Activated CD4-positive, CD25-positive, alpha-beta regulatory T cell treated with anti-CD3 and anti-CD28 coated beads, Interleukin-2, amount 50 U/mL, for 72 hours (primary cell): ENCODE measurements around the gene KRTAP19-8.

Experiments used
- DNase-seq: peaks from one replicate; pipeline ENCODE4 v3.0.0; 2021

KRTAP19-8 gene

DNA sequence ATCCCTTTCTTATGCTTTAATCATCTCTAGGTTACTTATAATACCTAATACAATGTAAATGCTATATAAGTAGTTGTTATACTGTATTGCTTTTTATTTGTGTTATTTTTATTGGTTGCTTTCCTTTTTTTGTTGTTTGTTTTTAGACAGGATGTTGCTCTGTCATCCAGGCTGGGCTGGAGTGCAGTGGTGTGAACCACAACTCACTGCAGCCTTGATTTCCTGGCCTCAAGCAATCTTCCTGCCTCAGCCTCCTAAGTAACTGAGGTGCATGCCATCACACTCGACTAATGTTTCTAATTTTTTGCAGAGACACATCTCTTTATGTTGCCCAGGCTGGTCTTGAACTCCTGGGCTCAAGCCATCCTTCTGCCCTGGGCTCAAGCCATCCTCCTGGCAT is 26.9 kb downstream of the KRTAP19-8 start:
- no peak for DNase-seq

DNA sequence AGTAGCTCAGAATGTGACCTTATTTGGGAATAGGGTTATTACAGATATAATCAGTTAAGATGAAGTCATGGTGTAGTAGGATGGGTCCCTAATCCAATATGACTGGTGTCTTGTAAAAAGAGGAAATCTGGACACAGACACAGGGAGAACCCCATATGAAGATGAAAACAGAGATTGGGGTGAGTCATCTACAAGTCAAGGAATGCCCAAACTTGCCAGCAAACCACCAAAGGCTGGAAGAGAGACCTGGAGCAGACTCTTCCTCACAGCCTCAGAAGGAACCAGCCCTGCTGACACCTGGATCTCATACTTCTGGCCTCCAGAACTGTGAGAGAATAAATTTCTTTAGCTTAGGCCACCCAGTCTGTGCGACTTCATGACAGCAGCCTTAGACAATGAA is 29.9 kb downstream of the KRTAP19-8 start:
- no peak for DNase-seq

DNA sequence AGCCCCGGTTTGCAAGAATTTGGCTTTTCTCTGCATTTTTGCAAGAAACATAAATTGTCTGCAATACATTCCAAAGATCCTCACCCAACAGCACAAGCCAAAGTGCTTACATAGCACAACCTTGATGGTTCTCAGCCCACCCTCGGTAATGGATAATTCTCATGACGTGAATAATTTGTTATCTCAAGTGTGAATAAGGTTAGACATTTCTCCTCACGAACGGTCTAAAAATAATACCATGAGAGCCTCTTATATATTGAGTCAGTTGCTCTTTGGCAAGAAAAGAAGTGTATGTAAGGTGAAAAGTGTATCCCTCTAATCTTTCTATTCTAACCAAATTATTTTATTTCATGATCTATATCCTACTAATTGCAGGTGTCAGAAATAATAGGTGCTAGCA is 33.3 kb downstream of the KRTAP19-8 start:
- no peak for DNase-seq

DNA sequence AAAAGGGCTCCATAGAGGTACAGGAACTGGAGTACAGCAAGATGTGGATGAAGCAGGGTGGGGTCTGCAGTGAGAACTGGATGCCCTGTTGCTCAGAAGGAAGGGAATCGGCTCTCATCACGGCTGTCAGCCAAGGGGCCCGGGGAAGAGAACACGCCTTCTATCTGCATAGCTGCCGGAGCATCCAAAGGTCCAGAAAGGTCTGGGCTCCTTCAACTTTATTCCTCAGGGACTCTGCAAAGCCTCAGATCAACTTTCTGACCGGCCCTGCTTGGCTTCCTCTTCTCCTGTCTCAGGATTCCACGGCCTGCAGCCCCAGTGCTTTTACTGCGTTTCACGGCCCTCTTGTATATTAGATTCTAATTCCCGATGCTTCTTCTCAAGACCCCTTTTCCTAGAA is 34.8 kb downstream of the KRTAP19-8 start:
- no peak for DNase-seq

DNA sequence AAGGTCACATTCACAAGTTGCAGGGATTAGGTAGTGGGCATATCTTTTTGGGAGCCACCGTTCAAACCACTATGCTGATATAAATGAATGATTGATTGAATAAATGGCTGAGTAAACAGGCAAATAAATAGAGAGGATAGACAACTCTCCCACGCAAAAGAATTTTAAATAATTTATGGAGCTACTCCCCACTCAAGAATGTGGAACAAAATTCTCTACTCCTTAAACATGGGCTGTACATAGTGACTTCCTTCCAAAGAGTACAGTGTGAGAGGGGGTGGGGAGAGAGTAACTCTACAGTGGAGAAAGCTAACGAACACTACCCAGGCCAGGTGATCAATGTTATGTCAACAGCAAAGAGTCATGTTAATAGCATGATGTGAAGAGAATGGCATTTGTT is 40.7 kb downstream of the KRTAP19-8 start:
- no peak for DNase-seq

DNA sequence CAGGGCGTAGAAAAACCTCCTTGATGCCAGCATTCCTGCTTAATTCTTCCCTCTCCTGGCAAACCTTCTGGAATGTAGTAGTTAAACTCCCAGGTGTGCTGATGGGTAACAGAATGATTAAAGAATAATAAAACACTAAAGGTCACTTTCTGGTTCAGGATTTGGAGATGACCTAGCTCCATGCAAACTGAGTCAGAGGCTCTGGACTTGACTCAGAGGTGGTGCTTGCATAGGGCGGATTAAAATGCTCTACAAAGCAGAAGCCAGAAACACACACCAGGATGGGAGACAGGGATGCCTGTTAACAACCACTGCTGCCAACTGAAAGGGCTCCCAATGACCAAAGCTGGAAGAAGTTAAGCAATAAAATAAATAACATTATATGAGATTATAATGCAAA is 41.5 kb downstream of the KRTAP19-8 start:
- DNase-seq, result no peak

DNA sequence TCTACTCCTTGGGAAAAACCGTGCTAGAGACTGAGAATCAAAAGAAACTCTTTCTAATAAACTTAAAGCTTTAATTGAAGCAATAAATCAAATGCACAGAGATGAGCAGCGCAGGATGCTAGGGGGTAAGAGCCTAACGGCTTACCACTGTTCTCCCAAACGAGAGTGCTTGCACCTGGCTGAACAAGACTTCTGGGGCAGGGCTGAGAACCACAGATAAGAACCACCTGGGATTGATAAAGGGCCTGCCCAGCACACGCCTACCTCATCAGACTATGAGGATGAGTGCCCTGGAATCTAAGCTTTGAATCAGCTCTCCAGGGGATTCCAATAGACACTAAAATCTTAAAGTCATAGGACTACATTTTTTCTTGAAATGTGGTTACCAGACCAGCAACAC is 43.3 kb downstream of the KRTAP19-8 start:
- DNase-seq, result no peak

DNA sequence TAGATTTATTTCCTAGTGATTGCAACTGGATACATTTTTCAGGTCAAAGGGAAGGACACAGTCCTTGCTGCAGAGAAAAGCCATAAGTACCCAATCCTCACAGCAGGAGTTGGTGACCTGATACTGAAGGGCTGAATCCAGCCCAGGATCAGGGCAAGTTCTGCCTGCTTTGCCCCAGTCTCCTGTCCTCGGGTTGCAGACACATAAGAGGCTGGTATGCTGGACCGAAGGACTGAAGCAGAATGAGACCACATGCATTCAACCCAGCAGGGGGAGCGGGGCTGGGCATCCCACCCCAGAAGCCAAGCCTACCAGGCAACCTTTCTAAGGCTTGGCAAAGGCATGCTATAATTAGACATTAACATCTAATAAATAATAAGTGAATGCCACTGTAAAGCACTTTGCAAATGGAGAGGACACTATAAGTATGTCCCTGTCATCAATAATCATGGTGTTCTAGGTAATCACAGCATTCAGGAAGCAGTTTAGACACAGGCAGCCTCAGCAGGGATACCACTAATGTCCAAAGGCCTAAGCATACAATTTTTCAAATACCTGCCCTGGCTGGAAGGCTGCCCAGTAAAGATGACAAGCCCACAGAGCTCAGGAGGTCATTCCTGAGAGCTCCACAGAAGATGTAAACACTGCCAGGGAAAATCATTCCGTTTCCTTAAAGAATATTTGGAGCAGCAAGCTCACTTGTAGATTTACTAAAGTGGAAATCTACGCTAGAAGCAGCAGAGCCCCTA is 47.6 kb downstream of the KRTAP19-8 start:
- no peak for DNase-seq

DNA sequence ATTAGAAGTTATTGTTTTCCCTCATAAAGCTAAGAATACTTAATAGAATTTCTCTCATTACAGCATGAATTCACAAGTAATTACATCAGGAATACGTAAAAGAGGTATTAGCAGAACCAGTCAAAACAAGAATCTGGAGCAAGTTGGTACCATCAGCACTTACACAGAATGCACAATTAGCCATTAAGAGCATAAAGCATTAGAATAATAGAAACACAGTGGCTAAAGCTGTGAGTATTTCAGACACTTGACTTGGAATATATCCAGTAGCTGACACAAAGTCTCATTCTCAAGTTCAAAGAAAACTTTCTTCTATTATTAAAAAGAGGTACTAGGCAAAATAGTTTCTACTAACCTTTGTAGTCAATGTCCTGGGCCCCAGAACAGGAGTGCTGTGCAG is 49.6 kb downstream of the KRTAP19-8 start:
- DNase-seq, result no peak
